Mesodermal cell (in vitro differentiated cells): ENCODE results near the gene CD101.

Source experiments
- H3K27ac ChIP-seq: 2 replicates; pipeline ENCODE4 v1.7.0; 2013; ENCODE audit warnings: mild to moderate bottlenecking, low read depth, low read length, moderate library complexity; ENCODE audit not compliant: severe bottlenecking
- H3K36me3 ChIP-seq: 2 replicates; pipeline ENCODE4 v1.7.1; 2013; ENCODE audit warnings: mild to moderate bottlenecking, low read length, moderate library complexity; ENCODE audit not compliant: control insufficient read depth, insufficient read depth
- H3K4me1 ChIP-seq: one replicate; pipeline ENCODE4 v1.7.1; 2013; ENCODE audit warnings: mild to moderate bottlenecking, low read length; ENCODE audit not compliant: insufficient read depth, control insufficient read depth, poor library complexity, severe bottlenecking
- H3K4me3 ChIP-seq: 2 replicates; pipeline ENCODE4 v1.7.0; 2013; ENCODE audit warnings: low read length, control low read depth, mild to moderate bottlenecking; ENCODE audit not compliant: insufficient read depth, poor library complexity, severe bottlenecking; ENCODE audit errors: extremely low read depth
- H3K9me3 ChIP-seq: 2 replicates; pipeline ENCODE4 v1.7.1; 2013; ENCODE audit warnings: mild to moderate bottlenecking, low read length, moderate library complexity; ENCODE audit not compliant: control insufficient read depth
- WGBS, 2 experiments: methylation state at CpG; one replicate each; pipeline ENCODE4 v1.1.5; 2013; ENCODE audit warnings: missing lambda C conversion rate in 2 of 2; ENCODE audit not compliant: insufficient coverage in 2 of 2; 5-methylcytosine and 5-hydroxymethylcytosine counted together

CD101 gene

DNA sequence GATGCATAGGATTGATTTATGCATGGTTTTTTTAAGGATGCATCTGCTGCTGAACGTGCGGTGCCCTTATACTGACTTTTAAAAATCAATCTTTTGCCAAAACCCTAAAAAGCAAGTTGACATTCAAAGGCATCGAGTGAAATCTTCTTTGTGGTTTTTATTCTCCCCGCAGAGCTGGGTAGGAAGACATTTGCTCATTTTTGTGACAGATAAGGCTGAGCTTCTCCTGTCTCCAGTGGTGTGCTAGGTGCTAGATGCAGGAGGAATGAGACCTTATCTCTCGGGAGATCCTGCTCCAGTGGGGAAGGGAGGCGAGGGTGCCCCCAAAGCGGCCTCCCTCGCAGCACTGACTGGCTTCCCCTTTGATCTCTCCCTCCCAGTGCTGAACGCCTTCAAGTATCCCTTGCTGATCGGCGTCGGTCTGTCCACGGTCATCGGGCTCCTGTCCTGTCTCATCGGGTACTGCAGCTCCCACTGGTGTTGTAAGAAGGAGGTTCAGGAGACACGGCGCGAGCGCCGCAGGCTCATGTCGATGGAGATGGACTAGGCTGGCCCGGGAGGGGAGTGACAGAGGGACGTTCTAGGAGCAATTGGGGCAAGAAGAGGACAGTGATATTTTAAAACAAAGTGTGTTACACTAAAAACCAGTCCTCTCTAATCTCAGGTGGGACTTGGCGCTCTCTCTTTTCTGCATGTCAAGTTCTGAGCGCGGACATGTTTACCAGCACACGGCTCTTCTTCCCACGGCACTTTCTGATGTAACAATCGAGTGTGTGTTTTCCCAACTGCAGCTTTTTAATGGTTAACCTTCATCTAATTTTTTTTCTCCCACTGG is 14.9 kb upstream of the CD101 start:
- H3K27ac ChIP-seq = no peak overlapping the region
- peaks cover 21% of the 10 kb centered on the region for H3K4me1 ChIP-seq
- peaks cover 36% of the 10 kb centered on the region for H3K36me3 ChIP-seq
- WGBS, 2 experiments = 91 to 98% methylated on average over 11 to 23 of the region's 29 CpGs
- no peak overlapping the region for H3K4me3 ChIP-seq
- no peaks in the 10 kb centered on the region for H3K9me3 ChIP-seq

DNA sequence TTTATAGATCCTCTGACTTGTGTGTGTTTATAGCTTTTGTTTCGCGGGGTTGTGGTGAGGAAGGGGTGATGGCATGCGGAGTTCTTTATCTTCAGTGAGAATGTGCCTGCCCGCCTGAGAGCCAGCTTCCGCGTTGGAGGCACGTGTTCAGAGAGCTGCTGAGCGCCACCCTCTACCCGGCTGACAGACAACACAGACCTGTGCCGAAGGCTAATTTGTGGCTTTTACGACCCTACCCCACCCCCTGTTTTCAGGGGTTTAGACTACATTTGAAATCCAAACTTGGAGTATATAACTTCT is 14.4 kb upstream of the CD101 start:
- H3K27ac ChIP-seq = no peak overlapping the region
- no peak overlapping the region for H3K4me3 ChIP-seq
- peaks cover 42% of the 10 kb centered on the region for H3K36me3 ChIP-seq
- H3K4me1 ChIP-seq = peaks cover 21% of the 10 kb centered on the region
- H3K9me3 ChIP-seq = no peaks in the 10 kb centered on the region
- 85 to 89% methylated on average over 9 to 11 of the region's 11 CpGs for WGBS, 2 experiments

DNA sequence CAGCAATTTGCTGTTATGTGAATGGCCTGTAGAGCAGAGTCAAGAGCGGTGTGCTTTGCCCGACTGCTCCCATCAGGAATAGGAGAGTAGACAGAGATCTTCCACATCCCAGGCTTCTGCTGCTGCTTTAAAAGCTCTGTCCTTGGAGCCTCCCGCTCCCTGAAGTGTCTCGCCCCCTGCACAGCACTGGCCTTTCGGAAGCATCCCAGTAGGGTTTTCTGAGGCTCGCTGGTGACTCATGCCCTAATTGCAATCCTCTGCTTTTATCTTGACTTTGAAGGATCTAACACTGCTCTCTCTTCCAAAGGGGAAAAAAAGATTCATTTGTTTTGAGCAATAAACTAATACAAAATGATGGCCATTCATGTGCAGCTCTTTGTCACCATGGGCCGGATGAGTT is 13.3 kb upstream of the CD101 start:
- no peak overlapping the region for H3K27ac ChIP-seq

DNA sequence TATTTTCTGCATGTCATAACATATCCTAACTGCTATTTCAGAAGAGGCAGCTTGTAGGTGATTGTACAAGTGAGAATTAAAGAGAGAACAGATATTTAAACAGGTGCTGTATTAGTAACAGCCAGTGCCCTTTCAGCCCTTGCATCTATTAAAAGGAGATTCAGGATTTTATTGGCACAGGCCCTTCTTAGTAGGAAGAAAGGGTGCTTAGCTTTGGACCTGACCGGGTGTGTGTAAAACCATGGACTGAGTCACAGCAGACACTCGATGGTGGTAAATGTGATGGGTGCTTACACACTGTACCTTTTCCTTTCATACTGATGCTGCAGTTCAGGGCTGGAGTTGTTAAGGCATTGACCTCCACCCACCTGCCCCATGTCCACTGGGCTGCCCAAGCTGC is 12.7 kb upstream of the CD101 start:
- 80 to 94% methylated on average over 2 of the region's 2 CpGs for WGBS, 2 experiments

More for the DNA sequence above, 13.3 kb upstream of the CD101 start:
- Histone ChIP-seq H3K4me1 (peaks cover 21% of the 10 kb centered on the region), H3K9me3 (no peaks in the 10 kb centered on the region), H3K36me3 (peaks cover 42% of the 10 kb centered on the region), H3K4me3 (no peak overlapping the region)
- 78 to 84% methylated on average over 5 to 7 of the region's 7 CpGs for WGBS, 2 experiments

DNA sequence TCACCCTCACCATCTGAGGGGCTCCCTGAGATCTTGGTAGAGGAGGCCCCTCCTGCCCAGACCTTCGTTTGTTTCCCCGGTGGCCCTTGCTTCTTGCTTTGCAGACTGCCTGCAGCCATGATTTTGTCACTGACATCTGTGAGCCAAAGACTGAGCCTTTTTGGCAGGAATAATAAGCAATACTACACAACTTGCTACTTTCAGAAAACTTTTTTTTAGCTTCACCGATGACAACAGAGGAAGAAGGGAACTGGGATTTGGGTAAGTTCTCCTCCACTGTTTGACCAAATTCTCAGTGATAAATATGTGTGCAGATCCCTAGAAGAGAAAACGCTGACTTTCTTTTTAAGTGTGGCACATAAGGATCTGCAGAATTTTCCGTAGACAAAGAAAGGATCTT is 11.7 kb upstream of the CD101 start:
- Histone ChIP-seq H3K36me3 (peaks cover 33% of the 10 kb centered on the region), H3K4me3 (no peak overlapping the region), H3K27ac (no peak overlapping the region), H3K4me1 (peaks cover 21% of the 10 kb centered on the region), H3K9me3 (no peaks in the 10 kb centered on the region)
- WGBS, 2 experiments = 92% methylated on average over 3 of the region's 5 CpGs; no CpG with 5 or more reads in 1 of the 2 experiments

More for the DNA sequence above, 12.7 kb upstream of the CD101 start:
- no peaks in the 10 kb centered on the region for H3K9me3 ChIP-seq
- no peak overlapping the region for H3K4me3 ChIP-seq
- H3K4me1 ChIP-seq = peaks cover 21% of the 10 kb centered on the region
- H3K27ac ChIP-seq = no peak overlapping the region
- peaks cover 42% of the 10 kb centered on the region for H3K36me3 ChIP-seq

DNA sequence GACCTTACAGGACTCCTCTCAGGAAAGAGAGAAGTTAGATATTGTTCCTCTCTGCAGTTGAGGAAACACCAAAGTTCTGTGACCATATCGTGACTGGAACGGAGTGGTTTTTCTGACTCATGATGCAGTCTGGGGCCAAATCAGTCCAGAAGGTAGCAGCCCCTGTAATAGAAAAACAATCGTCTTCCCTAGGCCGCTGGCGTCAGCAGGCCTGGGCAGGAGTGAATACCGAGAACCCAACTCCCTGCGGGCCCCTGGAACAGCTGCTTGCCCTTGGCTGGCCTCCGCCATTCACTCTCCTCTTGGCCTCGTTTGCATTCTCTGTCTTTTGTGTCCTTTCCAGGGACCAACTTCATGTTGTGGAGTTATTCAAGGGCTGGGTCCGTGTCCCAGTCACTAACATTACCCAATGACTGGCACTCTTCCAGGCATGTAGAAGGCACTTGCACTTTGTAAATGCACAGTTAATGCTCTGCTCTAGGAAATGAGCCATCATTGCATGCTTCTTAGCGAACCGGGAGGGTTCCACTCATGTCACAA is 10.9 kb upstream of the CD101 start:
- Histone ChIP-seq H3K9me3 (no peaks in the 10 kb centered on the region), H3K36me3 (peaks cover 28% of the 10 kb centered on the region), H3K4me1 (peaks cover 21% of the 10 kb centered on the region), H3K4me3 (no peak overlapping the region), H3K27ac (no peak overlapping the region)
- 92 to 94% methylated on average over 10 to 12 of the region's 12 CpGs for WGBS, 2 experiments

DNA sequence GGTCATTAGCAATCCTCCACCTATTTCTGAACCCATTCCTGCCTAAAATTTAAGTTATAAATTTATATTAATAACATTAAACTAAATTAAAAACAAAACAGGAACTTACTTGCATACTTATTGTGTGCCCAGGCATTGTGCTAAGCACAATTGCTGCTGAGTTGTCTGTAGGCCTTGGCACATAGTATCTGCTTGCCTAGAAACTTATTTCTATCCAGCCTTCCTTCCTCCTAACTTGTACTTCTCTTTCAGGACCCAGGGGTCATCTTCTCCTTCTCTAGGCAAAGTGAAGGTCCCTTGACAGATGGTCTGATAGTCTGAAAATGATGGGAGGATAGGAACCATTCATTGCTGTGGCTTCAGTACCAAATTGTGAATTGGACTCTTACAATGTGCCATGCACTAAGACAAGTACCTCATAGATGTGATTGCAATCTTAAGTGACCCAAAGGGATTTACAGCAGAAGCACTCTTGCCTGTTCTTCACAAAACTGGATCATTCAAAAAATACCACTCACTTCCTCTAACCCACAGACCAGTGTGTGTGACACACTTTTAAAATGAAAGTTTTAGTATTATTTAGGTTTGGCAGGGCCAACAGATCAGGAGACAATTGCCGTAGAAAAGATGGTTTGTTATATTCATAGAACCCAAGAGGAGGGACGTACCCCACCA is 10.3 kb upstream of the CD101 start:
- whole genome bisulfite sequencing, 2 experiments = 93 to 97% methylated on average over 2 of the region's 2 CpGs

DNA sequence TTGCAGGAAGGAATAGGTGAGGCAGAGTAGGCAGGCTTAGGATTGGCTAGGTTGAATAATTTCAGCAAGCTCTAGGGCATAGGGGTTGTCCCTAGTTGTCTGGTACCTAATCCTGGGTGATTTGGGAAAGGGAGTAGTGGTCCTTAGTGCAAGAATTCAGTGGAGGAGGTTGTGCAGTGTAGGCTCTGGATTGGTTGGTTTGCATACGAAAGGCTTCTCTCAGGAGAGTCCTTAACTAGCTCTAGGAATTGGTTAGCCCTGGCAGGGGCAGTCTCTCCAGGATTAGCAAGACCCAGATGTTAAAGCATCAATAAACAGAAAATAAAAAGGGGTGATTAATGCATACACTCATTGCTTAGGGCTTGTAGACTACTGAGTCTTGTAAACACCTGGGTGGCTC is 9.6 kb upstream of the CD101 start:
- peaks cover 18% of the 10 kb centered on the region for H3K4me1 ChIP-seq
- H3K4me3 ChIP-seq = no peak overlapping the region
- H3K36me3 ChIP-seq = peaks cover 21% of the 10 kb centered on the region
- WGBS, 2 experiments = 100% methylated on average over 1 of the region's 1 CpG
- H3K27ac ChIP-seq = no peak overlapping the region
- H3K9me3 ChIP-seq = no peaks in the 10 kb centered on the region

More for the DNA sequence above, 10.3 kb upstream of the CD101 start:
- Histone ChIP-seq H3K36me3 (peaks cover 27% of the 10 kb centered on the region), H3K4me3 (no peak overlapping the region), H3K9me3 (no peaks in the 10 kb centered on the region), H3K4me1 (peaks cover 21% of the 10 kb centered on the region), H3K27ac (no peak overlapping the region)

DNA sequence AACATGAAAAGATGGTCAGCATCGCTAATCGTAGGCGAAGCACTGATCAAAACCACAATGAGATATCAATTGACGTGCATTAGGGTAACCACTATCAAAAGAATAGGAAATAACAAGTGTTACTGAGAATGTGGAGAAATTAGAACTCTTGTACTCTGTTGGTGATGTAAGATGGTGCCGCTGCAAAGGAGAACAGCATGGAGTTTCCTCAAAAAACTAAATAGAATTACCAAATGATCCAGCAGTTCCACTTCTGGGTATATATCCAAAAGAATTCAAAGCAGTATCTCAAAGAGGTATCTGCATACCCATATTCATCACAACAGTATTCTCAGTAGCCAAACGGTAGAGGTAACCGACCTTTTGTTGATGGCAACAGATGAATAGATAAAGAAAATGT is 8.3 kb upstream of the CD101 start:
- Histone ChIP-seq H3K27ac (no peak overlapping the region), H3K4me1 (peaks cover 7% of the 10 kb centered on the region), H3K4me3 (no peak overlapping the region), H3K36me3 (peaks cover 19% of the 10 kb centered on the region), H3K9me3 (no peaks in the 10 kb centered on the region)
- WGBS, 2 experiments = 100% methylated on average over 3 of the region's 7 CpGs; no CpG with 5 or more reads in 1 of the 2 experiments

DNA sequence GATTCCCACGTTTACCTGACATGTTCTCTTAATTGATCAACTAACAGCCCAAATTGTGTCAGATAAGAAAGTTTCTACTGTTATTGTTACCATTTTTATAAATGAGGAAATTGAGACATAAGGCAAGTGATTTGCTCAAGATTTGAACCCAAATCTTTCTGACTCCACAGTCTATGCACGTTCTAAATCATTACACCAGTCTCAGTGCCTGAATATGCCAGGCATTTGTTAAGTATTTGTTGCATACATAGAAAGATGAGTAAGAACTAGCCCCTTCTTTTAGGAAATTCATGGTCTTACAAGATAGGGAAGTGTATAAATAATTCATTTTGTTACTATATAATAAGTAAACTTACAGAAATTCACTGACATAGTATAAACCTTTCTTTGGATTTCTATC is 7.1 kb upstream of the CD101 start:
- H3K36me3 ChIP-seq = peaks cover 19% of the 10 kb centered on the region
- peaks cover 7% of the 10 kb centered on the region for H3K4me1 ChIP-seq
- no peak overlapping the region for H3K27ac ChIP-seq
- no peaks in the 10 kb centered on the region for H3K9me3 ChIP-seq
- no peak overlapping the region for H3K4me3 ChIP-seq
- WGBS, 2 experiments = no CpG with 5 or more reads among the region's 2 CpGs

DNA sequence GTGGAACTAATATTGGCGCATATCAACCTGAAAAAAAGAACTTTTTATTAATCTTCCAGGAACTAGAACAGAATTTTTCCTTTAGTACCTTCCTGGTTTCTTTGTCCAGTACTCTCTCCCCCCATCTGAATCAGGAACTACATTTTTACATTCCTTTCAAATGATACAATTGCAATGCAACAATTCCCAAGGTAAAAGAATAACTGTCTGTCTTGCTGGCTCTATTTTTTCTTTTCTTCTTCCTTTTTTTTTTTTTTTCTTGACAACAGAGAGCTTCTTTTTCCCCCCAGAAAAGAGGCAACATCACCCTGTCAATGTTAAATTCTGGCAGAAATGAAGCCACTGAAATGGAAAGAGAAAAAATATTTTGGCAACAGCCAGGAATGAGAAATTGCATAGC is 4.5 kb upstream of the CD101 start:
- Histone ChIP-seq H3K36me3 (peaks cover 2% of the 10 kb centered on the region), H3K27ac (no peak overlapping the region), H3K9me3 (no peaks in the 10 kb centered on the region), H3K4me1 (no peaks in the 10 kb centered on the region), H3K4me3 (no peak overlapping the region)
- WGBS, 2 experiments = 86 to 100% methylated on average over 1 of the region's 1 CpG
